Subcutaneous adipose tissue (tissue), 4 donors: ENCODE data around the gene NNT. TPM values are rescaled to one million over a fixed set of nuclear protein-coding genes. Genes with fewer than 3 reads are reported as not detected.

Experiments used
- total RNA-seq, 4 donors: library from RNA; depleted of rRNA; stranded (reverse); fragments of >200 nt; gene quantifications; one replicate each; pipeline ENCODE4 v1.1.0, GENCODE V29; 2016
- TF ChIP-seq, protein P1 (sequence below): fragments of 450-650 bp; IDR thresholded peaks from one replicate; pipeline ENCODE4 v1.5.1; 2016; ENCODE audit warnings: low read depth, mild to moderate bottlenecking, control low read depth, antibody characterized with exemption, moderate library complexity

Gene NNT
- 100 to 1,000 TPM in 2 of 4 donors, 10 to 100 TPM in 2; 93.8 to 136 (median 102) TPM for total RNA-seq

DNA sequence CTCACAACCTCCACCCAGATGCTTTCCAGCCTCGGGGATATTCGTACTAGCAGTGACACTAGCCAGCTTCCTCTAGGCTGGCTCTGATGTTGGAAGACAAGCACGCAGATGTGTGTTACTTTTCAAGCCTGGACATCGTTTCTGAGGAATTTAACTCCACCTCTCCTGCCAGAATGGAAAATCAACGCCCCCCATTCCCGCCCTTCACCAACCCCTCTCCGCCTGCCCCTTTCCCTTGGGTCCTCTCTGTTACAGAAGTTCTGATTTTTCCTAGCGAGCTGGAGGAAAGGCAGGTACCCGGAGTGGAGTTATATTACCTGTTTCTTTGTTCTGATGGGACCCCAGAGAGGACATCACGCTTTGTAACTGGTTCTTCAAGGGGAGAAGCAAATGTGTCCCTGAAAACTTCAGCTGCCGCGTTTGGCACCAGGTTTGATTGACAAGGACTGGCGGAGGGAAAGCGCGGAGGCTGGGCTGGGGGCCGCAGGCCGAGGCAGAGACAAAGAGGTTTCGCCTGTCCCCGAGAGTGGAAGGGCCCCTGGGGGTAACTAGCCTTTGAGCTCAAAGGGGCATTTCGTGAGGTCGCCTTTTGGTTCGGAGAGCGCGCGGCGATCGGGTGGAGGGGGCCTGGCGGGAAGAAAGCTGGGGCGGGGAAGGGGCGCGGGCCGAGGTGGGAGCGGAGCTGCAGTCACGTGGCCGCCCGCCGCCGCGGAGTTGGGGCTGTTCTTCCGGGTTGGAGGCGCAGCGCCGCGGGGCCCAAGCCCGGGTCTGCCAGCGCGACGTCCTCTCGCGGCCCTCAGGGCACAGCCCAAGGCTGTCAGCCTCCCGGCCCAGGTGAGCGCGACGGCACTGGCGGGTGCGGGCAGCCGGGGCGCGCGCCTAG lies at the start of gene NNT:
Gene NNT (plus strand): TSS at position 720 of the 883 bp plus-strand sequence. CDS start 6,016 bp downstream, outside the sequence.
- TF ChIP-seq, protein P1, sequence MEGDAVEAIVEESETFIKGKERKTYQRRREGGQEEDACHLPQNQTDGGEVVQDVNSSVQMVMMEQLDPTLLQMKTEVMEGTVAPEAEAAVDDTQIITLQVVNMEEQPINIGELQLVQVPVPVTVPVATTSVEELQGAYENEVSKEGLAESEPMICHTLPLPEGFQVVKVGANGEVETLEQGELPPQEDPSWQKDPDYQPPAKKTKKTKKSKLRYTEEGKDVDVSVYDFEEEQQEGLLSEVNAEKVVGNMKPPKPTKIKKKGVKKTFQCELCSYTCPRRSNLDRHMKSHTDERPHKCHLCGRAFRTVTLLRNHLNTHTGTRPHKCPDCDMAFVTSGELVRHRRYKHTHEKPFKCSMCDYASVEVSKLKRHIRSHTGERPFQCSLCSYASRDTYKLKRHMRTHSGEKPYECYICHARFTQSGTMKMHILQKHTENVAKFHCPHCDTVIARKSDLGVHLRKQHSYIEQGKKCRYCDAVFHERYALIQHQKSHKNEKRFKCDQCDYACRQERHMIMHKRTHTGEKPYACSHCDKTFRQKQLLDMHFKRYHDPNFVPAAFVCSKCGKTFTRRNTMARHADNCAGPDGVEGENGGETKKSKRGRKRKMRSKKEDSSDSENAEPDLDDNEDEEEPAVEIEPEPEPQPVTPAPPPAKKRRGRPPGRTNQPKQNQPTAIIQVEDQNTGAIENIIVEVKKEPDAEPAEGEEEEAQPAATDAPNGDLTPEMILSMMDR = no peak

GRCh38 chr5:43553381-43553780 lies 49.6 kb upstream of the NNT start:
- TF ChIP-seq, protein P1 = no peak

GRCh38 chr5:43554497-43554896 lies 48.5 kb upstream of the NNT start:
- TF ChIP-seq, protein P1 = no peak

DNA sequence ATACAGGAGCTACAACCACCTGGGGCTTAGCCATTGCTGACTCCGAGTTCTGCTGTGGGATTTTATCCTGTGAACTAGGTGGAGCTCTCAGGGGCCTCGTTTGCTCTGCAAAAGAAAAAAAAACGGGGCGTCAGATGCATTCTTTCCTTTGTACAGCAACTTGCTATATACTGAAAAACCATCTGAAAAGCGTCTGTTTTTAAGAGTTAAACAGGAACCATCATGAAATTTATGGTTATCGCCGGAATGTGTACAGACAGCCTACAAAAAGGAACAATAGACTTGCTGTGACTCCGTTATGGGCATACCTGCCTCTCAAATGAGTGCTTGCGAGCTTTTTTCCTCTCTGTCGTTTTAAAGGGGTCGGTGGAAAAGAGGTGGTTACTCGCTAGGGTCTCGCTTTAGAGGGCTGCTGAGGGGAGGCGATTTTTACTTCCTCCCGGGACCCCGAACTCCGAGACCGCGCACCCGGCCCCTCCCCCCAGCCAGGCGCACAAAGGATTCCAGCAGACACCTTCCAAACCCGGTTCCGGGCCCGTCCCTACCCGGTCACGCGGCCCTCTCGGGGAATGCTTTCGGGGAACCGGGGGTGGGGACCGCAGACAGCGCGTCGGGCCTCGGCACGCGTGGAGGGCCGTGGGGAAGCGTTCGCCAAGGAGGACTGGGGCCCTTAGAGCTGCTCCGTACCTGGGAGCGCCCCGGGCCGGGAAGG lies 46.9 kb upstream of the NNT start:
- TF ChIP-seq, protein P1 = no peak

- TF ChIP-seq, protein P1 = no peak
Measured at GRCh38 chr5:43556857-43557542, 46.0 kb upstream of the NNT start, which contains the start of gene PAIP1. PAIP1 (minus strand) TSS chr5:43557077; CDS start chr5:43556846, 231 bp downstream.

GRCh38 chr5:43560128-43560527 lies 42.9 kb upstream of the NNT start:
- TF ChIP-seq, protein P1 = no peak

- TF ChIP-seq, protein P1 = no peak
Measured at GRCh38 chr5:43561356-43561755, 41.6 kb upstream of the NNT start.
